Erythroblast (primary cell): ENCODE data around the gene DHX16.

ENCODE experiments used
- GATA1 ChIP-seq: IDR thresholded peaks from 2 replicates; pipeline ENCODE4 v1.6.1; 2011; ENCODE audit warnings: low read depth, mild to moderate bottlenecking, control low read depth, low read length, moderate library complexity
- POLR2A ChIP-seq: IDR thresholded peaks from 2 replicates; pipeline ENCODE4 v1.6.1; 2011; ENCODE audit warnings: mild to moderate bottlenecking, low read length

GRCh38 chr6:30635834-30636233, 37.0 kb downstream of the DHX16 start:
- no peak for TF ChIP-seq POLR2A
- TF ChIP-seq GATA1 = no peak
